HepG2 (cell line): ENCODE measurements around the gene TSEN54.

Experiments
- ARNT ChIP-seq: fragments of 450-650 bp; IDR thresholded peaks from 2 replicates; pipeline ENCODE4 v1.6.1; 2017
- CBFB ChIP-seq: sonication (generic); formaldehyde crosslinking; IDR thresholded peaks from 2 replicates; pipeline ENCODE4 v1.4.0; 2020; ENCODE audit warnings: missing genetic modification reagents

GRCh38 chr17:75478508-75478907 is 37.8 kb upstream of the TSEN54 start:
- TF ChIP-seq ARNT (no peak), CBFB (CRISPR knock-in tag) (no peak)
